ENCODE data around the gene FOXP1. TPM values are rescaled to one million over a fixed set of nuclear protein-coding genes. Genes with fewer than 3 reads are reported as not detected.
A peak's percentile ranks its signal among the peaks of the same experiment; 100 is the strongest.

The FOXP1 gene
- total RNA-seq, 2 donors from 2014 or later: 42.1 to 50.0 TPM

GRCh38 chr3:71517271-71517791 is 66.2 kb downstream of the FOXP1 start:
- intact Hi-C loops (cut with DNase I): no loop called here
- no peak for ATAC-seq
- DNase-seq: no peak

DNA sequence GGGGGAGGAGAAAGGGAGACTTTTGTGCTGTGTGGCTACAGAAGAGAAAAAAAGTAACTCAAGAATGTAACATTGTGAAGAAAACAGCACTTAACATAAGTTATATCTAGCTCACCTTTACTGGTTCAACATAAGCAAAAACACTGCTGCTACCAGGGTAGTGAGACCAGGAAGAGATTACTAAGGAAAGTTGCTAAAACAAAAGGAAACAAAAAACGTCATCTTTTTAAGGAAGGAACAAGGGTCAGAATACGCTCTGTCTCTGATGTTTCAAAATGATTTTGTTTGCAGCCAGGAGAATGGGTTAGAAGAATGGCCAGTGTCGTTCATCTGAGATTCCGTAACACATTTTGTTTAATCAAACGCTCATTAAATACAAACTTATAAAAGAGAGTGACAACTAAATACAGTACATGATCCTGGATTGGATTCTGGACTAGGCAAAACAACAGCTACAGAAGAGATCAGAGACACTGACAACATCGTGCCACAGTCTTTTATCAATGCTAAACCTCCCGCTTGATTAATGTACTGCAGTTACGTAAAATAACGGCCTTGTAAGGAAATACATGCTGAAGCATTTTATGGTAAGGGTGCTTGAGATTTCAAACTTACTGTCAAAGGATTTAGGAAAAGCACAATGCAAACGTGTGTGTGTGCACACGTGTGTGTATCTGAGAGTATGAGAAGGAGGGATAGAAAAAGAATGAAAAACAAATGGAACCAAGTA is 67.7 kb downstream of the FOXP1 start:
- DNase-seq (no peak), ATAC-seq (peak in 1 of 2 donors; percentile 27)
- intact Hi-C loops (cut with DNase I): no loop called here

DNA sequence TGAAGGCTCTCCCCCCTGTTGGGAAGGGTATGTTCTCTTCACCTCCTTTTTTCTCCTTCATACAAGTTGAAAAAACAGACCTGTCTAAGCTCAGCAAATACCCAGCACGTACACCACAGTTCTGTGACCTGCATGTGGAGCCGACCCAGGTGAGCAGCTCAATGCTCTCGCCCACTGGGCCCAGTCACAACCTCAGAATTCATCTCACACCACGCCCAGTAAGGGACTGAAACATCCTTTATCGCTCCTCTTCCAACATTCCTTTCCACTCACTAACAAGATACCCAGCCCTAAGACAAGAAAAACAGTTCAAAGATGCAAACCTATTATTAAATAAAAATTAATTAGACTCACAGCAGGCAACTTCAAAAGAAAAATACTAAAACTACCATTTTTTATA is 68.9 kb downstream of the FOXP1 start:
- no peak for DNase-seq
- peak in 1 of 2 donors; percentile 11 for ATAC-seq
- intact Hi-C loops (cut with DNase I): no loop called here

DNA sequence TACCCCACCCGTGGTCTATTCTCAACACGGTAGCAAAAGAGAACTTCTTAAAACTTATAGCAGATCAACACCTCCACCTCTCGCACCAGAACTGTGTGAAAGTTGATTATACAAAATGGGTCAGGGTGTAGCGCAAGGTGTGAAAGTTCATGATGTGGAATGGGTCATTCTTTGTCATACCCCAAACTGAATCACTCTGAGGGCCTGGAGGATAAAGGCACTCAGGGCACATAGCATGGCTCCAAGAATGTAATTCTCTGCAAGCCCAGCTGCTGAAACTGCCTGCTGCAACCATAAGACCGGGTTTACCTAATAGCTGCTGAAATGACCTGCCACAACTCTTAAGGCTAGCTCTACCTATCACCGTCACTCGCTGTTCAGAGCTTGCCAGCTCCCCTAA is 70.0 kb downstream of the FOXP1 start:
- intact Hi-C loops (cut with DNase I): no loop called here
- ATAC-seq: no peak
- DNase-seq: no peak

DNA sequence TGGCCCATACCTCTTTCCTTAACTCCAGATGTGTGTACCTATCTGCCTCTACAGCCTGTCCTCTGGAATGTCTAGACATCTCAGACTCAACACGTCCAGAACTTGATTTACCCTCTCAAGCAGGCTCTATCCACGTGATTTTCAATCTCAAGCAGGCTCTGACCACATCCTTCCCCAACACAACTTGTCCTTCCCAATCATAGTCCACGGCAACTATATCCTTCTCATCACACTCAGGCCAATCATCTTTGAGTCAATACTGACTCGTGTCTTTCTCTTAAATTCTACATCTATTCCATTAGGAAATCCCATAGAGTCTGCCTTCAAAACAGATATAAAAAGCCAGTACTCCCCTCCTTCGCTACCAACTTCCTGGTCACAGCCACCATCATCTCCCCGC is 70.4 kb downstream of the FOXP1 start:
- intact Hi-C loops (cut with DNase I): no loop called here
- ATAC-seq (no peak), DNase-seq (no peak)

DNA sequence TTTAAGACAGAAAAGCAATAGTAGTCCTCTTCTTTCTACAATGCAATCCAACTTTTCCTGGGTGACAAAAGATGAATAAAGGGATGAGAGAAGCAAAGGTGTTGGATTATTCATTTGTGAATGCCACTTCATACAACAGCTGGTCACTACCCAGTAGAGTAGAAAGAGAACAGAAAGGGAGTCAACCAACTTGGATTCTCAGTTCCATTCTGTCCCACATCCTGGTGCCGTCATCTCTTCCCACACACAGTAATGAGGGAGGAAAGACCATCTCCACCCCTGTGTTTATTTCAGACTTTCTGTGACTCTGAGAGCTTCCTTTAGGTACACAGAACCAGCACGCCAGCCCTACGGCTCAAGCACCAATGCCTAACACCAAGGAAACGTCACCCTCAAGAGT is 71.0 kb downstream of the FOXP1 start:
- ATAC-seq (no peak), DNase-seq (no peak)

GRCh38 chr3:71512000-71512399 is 71.5 kb downstream of the FOXP1 start:
- intact Hi-C loops (cut with DNase I): no loop called here
- ATAC-seq: no peak
- no peak for DNase-seq

More for the DNA sequence above, 71.0 kb downstream of the FOXP1 start:
- intact Hi-C loops (cut with DNase I): no loop called here

- DNase-seq (no peak), ATAC-seq (no peak)
- intact Hi-C loops (cut with DNase I): no loop called here
Measured at GRCh38 chr3:71511446-71511845, 72.1 kb downstream of the FOXP1 start.

GRCh38 chr3:71511037-71511436 is 72.5 kb downstream of the FOXP1 start:
- DNase-seq: no peak
- ATAC-seq: peak in 1 of 2 donors; percentile 72
- intact Hi-C loops (cut with DNase I): no loop called here

- no peak for ATAC-seq
- DNase-seq: no peak
- intact Hi-C loops (cut with DNase I): no loop called here
Measured at GRCh38 chr3:71510510-71510909, 73.0 kb downstream of the FOXP1 start.

GRCh38 chr3:71509066-71509465 is 74.5 kb downstream of the FOXP1 start:
- DNase-seq (no peak), ATAC-seq (no peak)
- intact Hi-C loops (cut with DNase I): no loop called here

DNA sequence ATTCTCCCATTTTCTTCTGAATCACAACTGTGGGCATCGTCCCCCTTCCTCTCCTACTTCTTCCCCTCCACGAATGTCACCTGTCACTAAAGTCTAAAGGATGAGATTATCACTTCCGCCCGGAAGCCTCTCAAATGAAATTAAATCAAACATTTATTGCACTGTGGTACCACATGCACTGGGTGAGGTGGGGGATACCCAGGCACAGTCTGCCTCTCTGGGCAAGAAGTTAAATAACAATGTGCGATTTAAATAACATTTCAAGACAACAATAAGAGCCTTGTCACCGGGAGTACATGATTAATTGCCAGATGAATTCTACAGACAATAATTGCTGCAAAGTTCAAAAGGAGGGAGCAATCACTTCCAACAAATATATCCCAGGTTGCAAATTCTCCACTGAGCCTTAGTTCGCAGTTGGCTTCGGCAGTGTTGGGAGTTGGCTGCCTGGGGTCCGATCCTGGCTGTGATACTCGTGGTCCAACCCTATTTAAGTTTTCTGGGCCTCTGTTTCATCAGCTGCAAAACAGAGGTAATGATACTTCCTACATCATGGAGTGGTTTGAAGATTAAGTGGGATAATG is 77.7 kb downstream of the FOXP1 start:
- no peak for DNase-seq
- no peak for ATAC-seq
- intact Hi-C loops (cut with DNase I): no loop called here

- intact Hi-C loops (cut with DNase I): no loop called here
- ATAC-seq (peak in 1 of 2 donors; percentile 66), DNase-seq (no peak)
Measured at GRCh38 chr3:71504250-71505036, 79.1 kb downstream of the FOXP1 start.

DNA sequence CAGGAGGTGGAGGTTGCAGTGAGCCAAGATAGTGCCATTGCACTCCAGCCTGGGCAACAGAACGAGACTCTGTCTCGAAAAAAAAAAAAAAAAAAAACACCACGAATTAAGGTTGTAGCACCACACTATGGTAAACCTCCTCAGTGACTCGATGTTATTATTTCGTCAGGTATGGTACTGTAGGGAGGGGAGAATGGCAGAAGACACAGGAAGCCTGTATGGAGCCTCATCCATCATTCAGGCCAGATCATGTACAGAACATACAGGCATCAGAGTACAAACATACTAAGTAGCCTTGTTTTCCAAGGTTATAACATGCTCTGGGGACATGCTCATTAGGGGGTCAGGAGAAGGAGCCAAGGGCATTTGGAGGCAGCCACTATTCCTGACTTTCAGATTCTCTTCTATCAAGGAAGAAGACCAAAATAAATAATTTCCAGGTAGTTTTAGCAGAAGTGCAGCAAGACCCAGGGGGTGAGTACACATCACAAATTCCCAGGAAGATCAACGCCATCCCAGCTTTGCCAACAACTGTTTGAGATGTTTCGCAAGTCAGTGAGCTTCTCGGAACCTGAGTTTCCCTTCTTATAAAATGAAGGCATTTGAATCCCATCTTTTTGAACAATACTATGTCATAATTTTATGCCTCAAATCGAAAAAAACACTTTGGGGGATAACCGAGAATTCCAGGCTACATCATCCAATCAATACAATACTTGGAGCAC is 79.8 kb downstream of the FOXP1 start:
- ATAC-seq (no peak), DNase-seq (no peak)
- intact Hi-C loops (cut with DNase I): no loop called here

GRCh38 chr3:71502066-71502625 is 81.4 kb downstream of the FOXP1 start:
- no peak for DNase-seq
- intact Hi-C loops (cut with DNase I): no loop called here
- no peak for ATAC-seq

- ATAC-seq (no peak), DNase-seq (no peak)
- intact Hi-C loops (cut with DNase I): no loop called here
Measured at GRCh38 chr3:71500696-71501095, 82.8 kb downstream of the FOXP1 start.

GRCh38 chr3:71499227-71499876 is 84.2 kb downstream of the FOXP1 start:
- intact Hi-C loops (cut with DNase I): no loop called here
- no peak for ATAC-seq

DNA sequence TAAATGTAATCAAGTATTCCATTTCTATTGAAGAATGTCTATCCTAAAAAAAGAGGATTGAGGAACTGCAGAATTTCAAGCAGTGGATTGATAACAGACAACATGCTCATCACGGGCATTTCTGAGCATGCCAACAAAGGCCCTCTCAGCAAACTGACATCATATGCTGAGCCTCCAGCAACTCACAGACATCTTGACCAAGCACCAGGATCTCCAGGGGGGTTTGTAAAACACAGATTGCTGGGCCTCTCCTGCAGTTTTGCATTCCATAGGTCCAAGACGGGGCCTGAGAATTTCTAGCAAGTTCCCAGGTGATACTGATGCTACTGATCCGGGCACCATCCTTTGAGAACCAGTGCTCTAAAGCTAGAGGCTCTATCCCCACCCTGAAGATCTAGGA is 85.0 kb downstream of the FOXP1 start:
- DNase-seq: no peak

More at GRCh38 chr3:71499227-71499876, 84.2 kb downstream of the FOXP1 start:
- no peak for DNase-seq

DNA sequence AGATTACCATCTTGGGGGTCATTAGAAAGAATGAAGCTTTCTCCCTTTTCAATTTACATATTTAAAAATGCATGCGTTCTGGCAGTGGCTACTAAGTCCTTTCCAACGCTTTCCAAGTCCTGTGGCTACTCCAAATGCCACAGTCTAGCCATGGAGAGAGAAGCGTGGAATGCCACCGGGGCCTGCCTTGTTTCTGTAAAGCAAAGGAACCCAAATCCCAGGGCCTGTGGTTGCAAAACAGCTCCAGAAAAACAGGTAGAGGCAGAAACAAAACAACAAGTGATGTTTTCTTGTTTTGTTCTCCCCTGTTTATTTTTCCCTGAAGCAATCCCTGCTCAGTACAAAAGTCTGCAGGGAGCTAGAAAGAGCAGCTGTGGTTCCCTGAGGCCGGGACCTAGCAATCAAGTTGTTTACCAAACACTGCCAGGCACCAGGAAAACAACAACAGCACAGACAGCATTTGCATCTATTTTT is 85.5 kb downstream of the FOXP1 start:
- intact Hi-C loops (cut with DNase I): no loop called here
- ATAC-seq: no peak
- no peak for DNase-seq

More for the DNA sequence above, 85.0 kb downstream of the FOXP1 start:
- no peak for ATAC-seq
- intact Hi-C loops (cut with DNase I): no loop called here

Measured in left cardiac atrium (tissue), 4 donors.